Measurements from ENCODE around the gene CNOT4.

GRCh38 chr7:135389971-135390370 lies 119.9 kb downstream of the CNOT4 start:
- TF ChIP-seq CTCF (IDR thresholded peaks at IDR 0.05) (no peak), POLR2AphosphoS5 (IDR thresholded peaks at IDR 0.05) (no peak), POLR2A (IDR thresholded peaks at IDR 0.05) (no peak)

All from breast epithelium (tissue), 3 donors.